ENCODE data around the gene HOXD13. TPM values are rescaled to one million over a fixed set of nuclear protein-coding genes. Genes with fewer than 3 reads are reported as not detected.
A peak's percentile ranks its signal among the peaks of the same experiment; 100 is the strongest.

HOXD13 gene
- total RNA-seq, 1 donor from 2014 or later, result not detected

DNA sequence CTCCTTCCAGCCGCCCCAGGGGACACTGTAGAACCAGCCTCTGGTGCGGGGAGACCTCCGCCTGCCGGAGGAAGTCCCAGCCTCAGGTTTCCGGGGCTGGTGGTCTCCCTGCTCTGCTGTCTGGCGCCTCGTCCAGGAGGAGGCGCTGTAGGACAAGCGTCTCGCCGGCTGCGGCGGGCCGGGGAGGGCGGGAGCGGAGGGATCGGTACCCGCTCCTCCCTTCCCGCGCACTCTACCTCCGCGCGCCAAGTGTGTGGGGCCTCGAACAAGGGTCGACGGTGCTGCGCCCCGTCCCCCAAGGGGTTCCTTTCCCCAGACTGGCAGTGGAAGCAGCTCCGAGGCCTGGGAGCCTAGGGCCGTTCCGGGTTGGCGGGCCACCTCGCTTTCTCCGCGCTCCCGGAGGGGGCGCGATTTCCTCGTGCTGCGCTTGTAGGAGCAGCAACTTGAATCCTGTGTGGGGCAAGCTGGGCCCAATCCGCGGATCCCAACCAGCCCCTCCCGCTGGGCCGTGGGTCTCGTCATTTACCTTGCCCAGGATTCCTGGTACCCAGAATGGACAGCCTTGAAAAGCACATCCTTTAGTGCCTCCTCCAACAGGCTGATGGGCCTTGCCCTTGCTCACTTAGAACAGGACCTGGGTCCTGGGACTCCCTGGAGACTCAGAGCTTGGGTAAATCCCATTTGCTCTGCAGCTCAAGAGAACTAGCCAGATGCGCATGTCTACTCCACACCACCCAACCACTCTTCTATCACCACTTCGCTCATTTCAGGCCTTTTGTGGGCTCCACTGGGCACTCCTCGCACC, 48.2 kb downstream of the HOXD13 start:
- TF ChIP-seq, protein P1, sequence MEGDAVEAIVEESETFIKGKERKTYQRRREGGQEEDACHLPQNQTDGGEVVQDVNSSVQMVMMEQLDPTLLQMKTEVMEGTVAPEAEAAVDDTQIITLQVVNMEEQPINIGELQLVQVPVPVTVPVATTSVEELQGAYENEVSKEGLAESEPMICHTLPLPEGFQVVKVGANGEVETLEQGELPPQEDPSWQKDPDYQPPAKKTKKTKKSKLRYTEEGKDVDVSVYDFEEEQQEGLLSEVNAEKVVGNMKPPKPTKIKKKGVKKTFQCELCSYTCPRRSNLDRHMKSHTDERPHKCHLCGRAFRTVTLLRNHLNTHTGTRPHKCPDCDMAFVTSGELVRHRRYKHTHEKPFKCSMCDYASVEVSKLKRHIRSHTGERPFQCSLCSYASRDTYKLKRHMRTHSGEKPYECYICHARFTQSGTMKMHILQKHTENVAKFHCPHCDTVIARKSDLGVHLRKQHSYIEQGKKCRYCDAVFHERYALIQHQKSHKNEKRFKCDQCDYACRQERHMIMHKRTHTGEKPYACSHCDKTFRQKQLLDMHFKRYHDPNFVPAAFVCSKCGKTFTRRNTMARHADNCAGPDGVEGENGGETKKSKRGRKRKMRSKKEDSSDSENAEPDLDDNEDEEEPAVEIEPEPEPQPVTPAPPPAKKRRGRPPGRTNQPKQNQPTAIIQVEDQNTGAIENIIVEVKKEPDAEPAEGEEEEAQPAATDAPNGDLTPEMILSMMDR (IDR thresholded peaks at IDR 0.05; ENCODE audit: insufficient read depth, low read length, poor library complexity, severe bottlenecking), result peak; percentile 89
- no peak for DNase-seq (ENCODE audit: low read depth)
- Histone ChIP-seq H3K27me3 (ENCODE audit: control insufficient read depth, insufficient read depth, low read length) (no peaks in the 10 kb centered on the region), H3K4me3 (ENCODE audit: low read depth, low read length) (peak overlapping the region; percentile 92), H3K36me3 (ENCODE audit: control insufficient read depth, insufficient read depth, low read length) (no peaks in the 10 kb centered on the region)

DNA sequence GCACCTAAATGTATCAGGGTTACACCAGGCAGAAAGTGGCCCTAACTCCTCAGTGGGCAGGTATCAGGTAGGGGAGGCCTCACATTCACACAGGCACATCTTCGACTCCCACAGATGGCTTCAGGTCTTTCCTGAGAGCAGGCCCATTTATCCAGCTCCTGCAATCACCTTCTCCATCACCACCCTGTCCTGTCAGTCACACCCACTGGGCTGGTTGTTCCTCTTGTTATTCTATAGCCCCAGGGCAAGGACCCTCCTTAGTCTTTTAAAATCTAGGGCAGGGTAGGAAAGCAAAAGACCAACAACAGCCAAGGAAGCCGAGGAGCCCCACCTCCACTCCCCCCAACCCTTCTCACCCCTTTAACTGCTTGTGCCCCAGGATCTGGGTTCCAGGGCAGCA, 49.8 kb downstream of the HOXD13 start:
- no peaks in the 10 kb centered on the region for H3K27me3 ChIP-seq (ENCODE audit: control insufficient read depth, insufficient read depth, low read length)
- DNase-seq (ENCODE audit: low read depth), result no peak
- no peaks in the 10 kb centered on the region for H3K36me3 ChIP-seq (ENCODE audit: control insufficient read depth, insufficient read depth, low read length)
- H3K4me3 ChIP-seq (ENCODE audit: low read depth, low read length), result no peak overlapping the region
- TF ChIP-seq, protein P1 (IDR thresholded peaks at IDR 0.05; ENCODE audit: insufficient read depth, low read length, poor library complexity, severe bottlenecking), result no peak

Other genes with a start within 250 kb of the HOXD13 start
- 14.5 and 15.1 TPM in 2 replicates for gene LNPK, start 90.5 kb upstream of the HOXD13 start, total RNA-seq
- gene EVX2, start 8.8 kb upstream of the HOXD13 start, total RNA-seq, result not detected in 2 replicates
- gene HOXD12, start 7.1 kb downstream of the HOXD13 start, total RNA-seq, result not detected in 2 replicates
- 5.4 and 16.3 TPM in 2 replicates for gene HOXD11, start 14.6 kb downstream of the HOXD13 start, total RNA-seq
- 5.1 and 5.6 TPM in 2 replicates for gene HOXD10, start 24.1 kb downstream of the HOXD13 start, total RNA-seq
- gene HOXD9, start 30.0 kb downstream of the HOXD13 start, total RNA-seq, result 11.6 and 12.2 TPM in 2 replicates
- gene HOXD8, start 37.0 kb downstream of the HOXD13 start, total RNA-seq, result 18.1 and 22.5 TPM in 2 replicates
- gene HOXD4, start 58.8 kb downstream of the HOXD13 start, total RNA-seq, result 5.4 and 13.8 TPM in 2 replicates
- 5.4 and 9.2 TPM in 2 replicates for gene HOXD3, start 64.6 kb downstream of the HOXD13 start, total RNA-seq
- gene HOXD1, start 95.9 kb downstream of the HOXD13 start, total RNA-seq, result 9.8 and 11.1 TPM in 2 replicates
- 60.3 and 62.8 TPM in 2 replicates for gene MTX2, start 176.7 kb downstream of the HOXD13 start, total RNA-seq